22Rv1 (cell line): ENCODE data around the gene VWA8.
A peak's percentile ranks its signal among the peaks of the same experiment; 100 is the strongest.

Experiments
- H3K27ac ChIP-seq: fragments of 450-650 bp; 2 replicates; pipeline ENCODE4 v1.5.1; 2017
- ZFX ChIP-seq: fragments of 450-650 bp; IDR thresholded peaks from 2 replicates; pipeline ENCODE4 v1.6.1; 2017; ENCODE audit warnings: antibody characterized with exemption, borderline replicate concordance
- TF ChIP-seq, protein P1 (sequence below): fragments of 450-650 bp; IDR thresholded peaks from 2 replicates; pipeline ENCODE4 v1.5.1; 2017; ENCODE audit warnings: mild to moderate bottlenecking

The VWA8 gene

DNA sequence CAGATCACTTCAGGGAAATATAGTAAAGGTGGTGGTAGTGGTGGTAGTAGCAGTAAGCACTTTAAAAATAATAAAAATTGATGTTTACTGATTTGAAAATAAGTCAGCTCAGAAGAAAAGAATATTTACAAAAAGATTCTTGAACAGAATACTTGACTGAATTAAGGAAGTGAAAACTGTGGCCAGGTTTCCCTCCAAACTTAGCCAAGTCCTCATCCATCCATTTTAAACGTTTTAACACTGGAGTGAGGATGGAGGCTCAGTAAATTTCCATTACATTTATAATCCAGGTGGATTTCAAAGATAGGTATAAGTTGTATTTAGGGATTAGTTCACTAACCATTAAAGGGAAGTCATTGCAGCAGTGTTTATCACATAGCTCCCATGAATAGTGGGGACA lies 282.1 kb downstream of the VWA8 start:
- H3K27ac ChIP-seq, result no peak overlapping the region
- TF ChIP-seq, protein P1, sequence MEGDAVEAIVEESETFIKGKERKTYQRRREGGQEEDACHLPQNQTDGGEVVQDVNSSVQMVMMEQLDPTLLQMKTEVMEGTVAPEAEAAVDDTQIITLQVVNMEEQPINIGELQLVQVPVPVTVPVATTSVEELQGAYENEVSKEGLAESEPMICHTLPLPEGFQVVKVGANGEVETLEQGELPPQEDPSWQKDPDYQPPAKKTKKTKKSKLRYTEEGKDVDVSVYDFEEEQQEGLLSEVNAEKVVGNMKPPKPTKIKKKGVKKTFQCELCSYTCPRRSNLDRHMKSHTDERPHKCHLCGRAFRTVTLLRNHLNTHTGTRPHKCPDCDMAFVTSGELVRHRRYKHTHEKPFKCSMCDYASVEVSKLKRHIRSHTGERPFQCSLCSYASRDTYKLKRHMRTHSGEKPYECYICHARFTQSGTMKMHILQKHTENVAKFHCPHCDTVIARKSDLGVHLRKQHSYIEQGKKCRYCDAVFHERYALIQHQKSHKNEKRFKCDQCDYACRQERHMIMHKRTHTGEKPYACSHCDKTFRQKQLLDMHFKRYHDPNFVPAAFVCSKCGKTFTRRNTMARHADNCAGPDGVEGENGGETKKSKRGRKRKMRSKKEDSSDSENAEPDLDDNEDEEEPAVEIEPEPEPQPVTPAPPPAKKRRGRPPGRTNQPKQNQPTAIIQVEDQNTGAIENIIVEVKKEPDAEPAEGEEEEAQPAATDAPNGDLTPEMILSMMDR, result no peak
- TF ChIP-seq ZFX, result no peak

DNA sequence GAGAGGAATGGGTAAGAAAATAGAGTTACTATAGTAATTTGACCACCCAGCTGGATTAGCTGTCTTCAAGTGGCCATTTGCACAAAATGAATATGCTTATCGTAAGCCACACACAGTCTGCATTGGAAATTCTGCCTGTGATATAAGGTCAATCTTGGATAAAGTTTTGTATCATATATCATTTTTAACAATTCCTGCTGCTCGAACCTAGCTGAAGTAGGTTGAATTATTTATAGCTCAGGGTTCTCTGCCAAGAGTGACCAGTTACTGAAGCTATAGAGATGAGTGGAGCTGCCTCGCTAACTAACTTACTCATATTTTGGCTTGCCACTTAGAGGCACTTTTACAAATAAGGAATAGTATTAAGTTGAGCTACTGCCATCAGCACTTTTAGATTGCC lies 282.7 kb downstream of the VWA8 start:
- no peak overlapping the region for H3K27ac ChIP-seq
- no peak for TF ChIP-seq ZFX
- TF ChIP-seq, protein P1, result no peak

- TF ChIP-seq, protein P1, result no peak
- TF ChIP-seq ZFX, result no peak
- H3K27ac ChIP-seq, result no peak overlapping the region
These were observed 285.6 kb downstream of the VWA8 start for GRCh38 chr13:41675306-41675705.

- TF ChIP-seq, protein P1, result no peak
- TF ChIP-seq ZFX, result no peak
- no peak overlapping the region for H3K27ac ChIP-seq
These were observed 286.7 kb downstream of the VWA8 start for GRCh38 chr13:41674246-41674645.

GRCh38 chr13:41673640-41674039 lies 287.3 kb downstream of the VWA8 start:
- TF ChIP-seq, protein P1, result no peak
- no peak for TF ChIP-seq ZFX
- H3K27ac ChIP-seq, result no peak overlapping the region

GRCh38 chr13:41670873-41671443 lies 290.0 kb downstream of the VWA8 start:
- TF ChIP-seq, protein P1, result no peak
- no peak for TF ChIP-seq ZFX
- H3K27ac ChIP-seq, result peak overlapping the region; percentile 83

DNA sequence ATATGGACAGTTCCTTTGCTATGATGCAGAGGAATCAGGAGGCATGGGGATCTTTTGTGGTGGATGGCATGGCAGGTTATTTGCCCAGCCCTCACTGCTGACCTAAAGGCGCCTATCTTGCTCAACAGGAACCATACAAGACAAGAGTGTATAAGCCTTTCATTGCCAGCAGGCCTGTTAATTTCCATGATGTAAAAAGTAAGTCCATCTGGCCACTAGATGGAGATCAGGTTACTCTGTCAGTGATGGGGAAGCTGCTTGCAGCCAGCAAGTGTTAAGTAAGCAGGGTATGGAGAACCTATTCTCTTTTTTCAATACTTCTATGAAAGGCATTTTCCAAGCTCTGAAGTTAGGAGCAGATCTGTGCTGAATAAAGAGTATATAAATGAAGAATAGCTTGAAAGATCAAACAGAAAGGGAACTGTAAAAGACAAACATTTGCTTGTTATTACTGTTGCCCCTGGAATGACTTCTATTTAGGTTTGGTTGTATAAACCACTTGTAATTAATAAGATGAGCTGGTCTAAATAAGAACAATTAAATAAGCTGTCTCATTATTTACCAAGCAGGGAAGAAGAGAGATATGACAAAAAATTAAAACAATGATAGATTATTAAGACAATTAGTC lies 292.7 kb downstream of the VWA8 start:
- H3K27ac ChIP-seq, result peak overlapping the region; percentile 83

More for the DNA sequence above, 292.7 kb downstream of the VWA8 start:
- no peak for TF ChIP-seq ZFX
- TF ChIP-seq, protein P1, result peak; percentile 91
